Measurements from ENCODE around the gene PLEKHN1. TPM values are rescaled to one million over a fixed set of nuclear protein-coding genes. Genes with fewer than 3 reads are reported as not detected.

Gene PLEKHN1
- total RNA-seq, 1 donor from 2014 or later = 0.39 TPM

- DNase-seq (ENCODE audit: low spot score) = no peak
Measured at GRCh38 chr1:929712-930632, 36.3 kb upstream of the PLEKHN1 start.

- DNase-seq (ENCODE audit: low spot score) = no peak
Measured at GRCh38 chr1:930633-931138, 35.6 kb upstream of the PLEKHN1 start.

DNA sequence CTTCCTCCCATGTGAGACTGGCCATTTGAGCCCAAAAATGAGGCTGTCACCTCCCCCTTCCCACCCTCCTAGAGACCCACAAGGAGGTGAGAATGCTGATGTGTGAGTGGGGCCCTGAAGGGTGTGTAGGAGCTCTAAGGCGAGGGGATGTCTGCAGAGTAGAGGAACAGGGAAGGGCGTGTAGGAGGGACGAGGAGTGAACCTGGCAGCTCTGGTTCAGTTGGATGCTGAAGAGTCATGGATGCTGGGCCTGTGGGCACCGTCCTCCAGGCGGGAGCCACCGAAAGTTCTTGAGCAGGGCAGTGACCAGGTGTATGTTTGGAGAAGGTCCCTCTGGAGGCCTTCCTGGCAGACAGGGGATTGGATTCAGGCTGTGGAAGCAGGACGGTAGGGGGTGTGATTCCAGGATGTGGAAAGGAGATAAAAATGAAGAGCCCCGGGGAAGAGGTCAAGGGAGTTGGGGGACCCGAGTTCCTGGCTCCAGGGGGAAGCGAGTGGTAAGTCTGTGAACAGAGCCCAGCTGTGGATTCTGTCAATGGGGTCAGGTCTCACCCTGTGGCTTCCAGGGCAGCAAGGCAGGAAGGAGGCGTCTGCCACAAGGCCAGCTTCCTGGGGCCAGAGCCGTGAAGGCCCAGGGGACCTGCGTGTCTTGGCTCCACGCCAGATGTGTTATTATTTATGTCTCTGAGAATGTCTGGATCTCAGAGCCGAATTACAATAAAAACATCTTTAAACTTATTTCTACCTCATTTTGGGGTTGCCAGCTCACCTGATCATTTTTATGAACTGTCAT is 34.7 kb upstream of the PLEKHN1 start:
- no peak for DNase-seq (ENCODE audit: low spot score)

DNA sequence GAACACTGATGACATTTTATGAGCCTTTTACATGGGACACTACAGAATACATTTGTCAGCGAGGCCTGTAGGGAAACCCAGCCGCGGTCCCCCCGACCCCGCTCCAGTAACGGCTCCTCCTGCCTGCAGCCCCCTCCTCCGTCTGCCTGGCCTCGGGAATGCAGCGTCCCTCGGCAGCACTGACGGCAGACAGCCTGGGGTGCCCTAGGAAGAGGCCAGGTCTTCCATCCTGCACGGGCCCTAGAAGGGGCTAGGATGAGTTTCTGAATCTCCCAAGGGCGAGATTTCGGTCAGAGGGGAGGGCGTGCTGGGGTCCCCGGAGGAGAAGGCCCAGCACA is 34.1 kb upstream of the PLEKHN1 start:
- DNase-seq (ENCODE audit: low spot score) = no peak

- DNase-seq (ENCODE audit: low spot score) = no peak
Measured at GRCh38 chr1:932776-933602, 33.3 kb upstream of the PLEKHN1 start.

DNA sequence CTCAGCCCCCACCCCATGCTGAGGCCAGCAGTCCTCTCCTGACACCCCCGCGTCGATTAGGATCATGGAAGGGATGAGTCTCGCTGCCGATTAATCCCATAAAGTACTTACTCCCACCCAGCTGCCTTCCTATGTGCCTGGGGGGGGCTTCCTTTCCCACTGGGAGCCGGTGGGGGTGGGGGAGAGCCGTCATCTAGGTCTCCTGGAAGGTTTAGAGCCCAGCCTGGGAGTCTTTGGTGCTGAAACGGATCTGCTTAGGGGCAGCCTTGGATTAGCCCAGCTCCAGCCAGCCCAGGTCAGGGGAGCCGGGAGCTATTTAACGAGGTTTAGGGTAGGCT is 32.7 kb upstream of the PLEKHN1 start:
- DNase-seq (ENCODE audit: low spot score) = no peak

DNA sequence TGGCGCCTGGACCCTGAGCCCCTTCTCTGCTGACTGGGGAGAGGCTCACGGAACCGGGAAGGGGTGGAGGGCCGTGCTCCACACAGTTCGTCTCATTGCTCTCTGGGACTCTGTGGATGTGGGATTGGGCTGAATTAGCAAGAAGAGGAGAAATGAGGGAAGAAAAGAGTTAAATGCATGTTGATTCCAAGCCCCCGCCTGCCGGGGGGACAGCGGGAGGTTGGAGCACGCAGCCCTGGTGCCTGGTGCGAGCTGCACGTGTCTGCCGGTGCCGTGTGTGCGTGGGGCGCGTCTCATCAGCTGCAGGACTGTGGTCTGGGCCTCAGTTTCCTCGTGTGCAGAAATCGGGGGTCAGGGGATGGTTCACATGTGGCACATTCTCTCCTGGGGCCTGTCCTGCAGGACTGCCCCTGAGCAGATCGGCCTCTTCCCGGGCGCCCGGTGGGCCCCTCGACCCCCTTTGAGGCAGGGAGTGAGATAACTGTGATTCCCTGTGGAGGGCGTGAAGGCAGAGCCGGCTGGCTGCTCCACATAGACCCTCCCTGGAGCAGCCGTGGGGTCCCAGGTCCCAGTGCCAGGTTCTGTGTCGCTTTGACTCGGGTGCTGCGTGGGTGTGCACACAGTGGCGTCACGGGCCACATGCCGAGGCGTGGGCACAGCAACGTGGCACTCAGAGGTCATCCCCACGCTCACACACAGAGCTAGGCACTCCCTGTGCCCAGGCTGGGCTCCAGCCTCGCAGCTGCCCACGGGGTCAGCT is 31.1 kb upstream of the PLEKHN1 start:
- DNase-seq (ENCODE audit: low spot score) = no peak

DNA sequence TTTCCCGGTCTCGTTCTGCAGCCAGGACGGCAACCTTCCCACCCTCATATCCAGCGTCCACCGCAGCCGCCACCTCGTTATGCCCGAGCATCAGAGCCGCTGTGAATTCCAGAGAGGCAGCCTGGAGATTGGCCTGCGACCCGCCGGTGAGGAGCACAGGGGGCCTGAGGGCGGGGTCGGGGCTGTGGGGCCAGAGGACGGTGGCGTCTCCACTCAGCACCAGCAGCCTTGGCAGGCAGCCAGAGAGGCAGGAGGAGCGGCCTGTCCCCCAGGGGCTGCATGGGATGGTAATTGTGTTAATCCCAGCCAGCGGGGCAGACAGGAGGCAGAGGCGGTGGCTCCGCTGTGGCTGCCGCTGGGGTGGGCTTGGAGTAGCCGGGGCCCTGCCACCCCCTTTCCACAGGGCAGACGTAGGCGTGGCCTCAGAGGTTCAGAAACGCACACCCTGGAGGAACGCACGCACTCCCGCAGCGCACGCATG is 30.5 kb upstream of the PLEKHN1 start:
- no peak for DNase-seq (ENCODE audit: low spot score)

DNA sequence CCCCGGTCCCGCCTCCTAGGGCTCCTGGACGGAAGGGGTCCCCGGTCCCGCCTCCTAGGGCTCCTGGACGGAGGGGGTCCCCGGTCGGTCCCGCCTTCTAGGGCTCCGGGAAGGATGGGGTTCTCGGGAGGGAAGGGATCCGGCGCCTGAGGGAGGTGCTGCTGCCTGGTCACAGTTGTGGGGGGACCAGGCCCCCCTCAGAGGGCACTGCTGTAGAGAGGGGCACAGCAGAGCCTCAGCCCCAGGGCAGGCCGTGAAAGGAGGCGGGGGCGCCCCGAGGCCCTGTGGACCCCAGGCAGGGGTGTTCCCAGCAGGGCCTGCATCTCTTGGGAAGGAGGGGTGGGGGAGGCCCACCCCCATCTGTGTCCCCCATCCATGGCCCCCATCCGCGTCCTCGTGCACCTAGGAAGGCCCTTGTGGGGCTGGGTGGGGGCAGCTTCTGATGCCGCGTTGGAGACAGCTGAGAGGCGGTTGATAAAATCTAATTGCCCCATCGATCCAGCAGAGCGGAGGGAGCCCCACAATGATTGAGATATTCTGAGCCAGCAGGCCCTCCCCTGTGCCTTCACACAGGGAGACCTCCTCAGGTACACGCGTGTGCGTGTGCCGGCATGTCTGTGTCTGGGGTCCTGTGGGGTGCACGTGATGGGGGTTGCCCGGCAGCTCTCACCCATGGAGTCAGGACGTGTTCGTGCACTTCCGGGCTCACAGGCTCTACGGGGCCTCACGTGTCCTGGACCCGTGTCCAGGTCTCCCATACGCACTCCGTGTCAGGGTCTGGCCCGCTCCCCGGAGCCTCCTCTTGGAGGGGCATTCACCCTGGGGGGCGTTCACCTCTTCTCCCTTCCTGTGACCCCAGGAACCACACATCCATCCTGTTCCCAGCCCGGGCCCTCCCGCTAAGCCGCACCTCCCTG is 29.7 kb upstream of the PLEKHN1 start:
- no peak for DNase-seq (ENCODE audit: low spot score)

DNA sequence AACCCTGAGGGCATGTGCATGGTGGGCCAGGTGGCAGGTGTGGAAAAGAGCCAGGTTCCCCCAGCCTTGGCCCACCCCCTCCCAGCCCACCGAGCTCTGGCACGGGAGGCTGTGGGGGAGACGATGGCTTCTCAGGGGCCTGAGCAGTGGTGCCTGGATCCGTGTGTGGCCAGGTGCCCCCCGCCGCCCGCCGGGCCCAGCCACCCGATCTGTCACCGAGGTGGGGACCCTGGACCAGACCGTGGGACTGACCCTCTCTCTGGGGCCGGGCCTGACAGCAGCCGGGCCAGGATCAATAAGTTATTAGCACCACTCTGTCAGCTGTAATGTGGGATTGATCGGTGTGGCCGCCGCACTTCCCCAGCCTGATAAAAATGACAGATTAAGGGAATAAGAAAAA is 28.8 kb upstream of the PLEKHN1 start:
- DNase-seq (ENCODE audit: low spot score) = no peak

DNA sequence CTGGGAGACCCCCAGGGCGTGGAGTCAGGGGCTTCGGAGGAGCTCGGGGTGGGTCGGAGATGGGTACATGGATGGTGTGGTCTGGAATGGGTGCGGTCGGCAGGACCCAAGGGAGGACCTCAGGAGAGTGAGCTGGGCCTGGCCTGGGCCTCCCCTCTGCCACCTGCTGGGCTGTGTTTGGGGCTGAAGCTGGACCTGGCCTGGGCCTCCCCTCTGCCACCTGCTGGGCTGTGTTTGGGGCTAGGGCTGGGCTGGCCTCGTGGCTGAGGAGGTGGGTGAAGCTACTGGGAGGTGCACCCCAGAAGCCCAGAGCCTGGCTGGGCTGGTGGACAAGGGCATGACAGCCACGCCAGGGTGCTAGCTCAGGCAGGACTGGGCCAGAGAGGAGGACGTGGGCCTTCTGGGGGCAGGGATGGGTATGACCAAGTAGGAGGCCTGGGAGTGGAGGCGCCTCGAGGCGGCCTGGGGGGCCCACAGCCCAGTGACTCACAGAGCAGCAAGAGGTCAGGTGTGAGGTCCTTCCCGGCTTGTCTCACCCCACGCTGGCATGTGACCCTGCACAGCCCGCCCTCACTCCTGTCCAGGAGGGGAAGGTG is 28.1 kb upstream of the PLEKHN1 start:
- DNase-seq (ENCODE audit: low spot score) = no peak

DNA sequence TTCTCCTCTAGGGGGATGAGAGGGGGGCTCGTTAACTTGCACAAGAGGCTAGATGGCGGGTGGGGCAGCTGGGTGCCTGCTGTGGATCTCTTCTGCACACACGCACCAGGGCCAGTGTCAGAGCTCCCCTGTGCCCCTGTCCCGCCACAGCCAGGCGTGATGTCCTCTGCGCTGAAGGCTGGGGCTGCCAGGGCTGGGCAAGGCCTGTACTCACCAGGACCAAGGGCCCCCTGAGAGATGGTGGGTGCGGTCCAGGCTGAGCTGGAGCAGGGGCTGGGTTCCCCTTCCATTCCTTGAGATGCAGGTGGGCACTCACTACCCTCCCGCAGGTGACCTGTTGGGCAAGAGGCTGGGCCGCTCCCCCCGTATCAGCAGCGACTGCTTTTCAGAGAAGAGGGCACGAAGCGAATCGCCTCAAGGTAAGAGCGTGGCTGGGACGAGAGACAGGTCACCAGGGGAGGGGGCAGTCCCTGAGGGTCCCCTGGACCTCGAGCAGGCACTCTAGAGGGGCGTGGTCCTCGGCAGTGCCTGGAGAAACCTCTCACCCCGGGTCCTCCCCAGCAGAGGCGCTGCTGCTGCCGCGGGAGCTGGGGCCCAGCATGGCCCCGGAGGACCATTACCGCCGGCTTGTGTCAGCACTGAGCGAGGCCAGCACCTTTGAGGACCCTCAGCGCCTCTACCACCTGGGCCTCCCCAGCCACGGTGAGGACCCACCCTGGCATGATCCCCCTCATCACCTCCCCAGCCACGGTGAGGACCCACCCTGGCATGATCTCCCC is 27.4 kb upstream of the PLEKHN1 start:
- no peak for DNase-seq (ENCODE audit: low spot score)

DNA sequence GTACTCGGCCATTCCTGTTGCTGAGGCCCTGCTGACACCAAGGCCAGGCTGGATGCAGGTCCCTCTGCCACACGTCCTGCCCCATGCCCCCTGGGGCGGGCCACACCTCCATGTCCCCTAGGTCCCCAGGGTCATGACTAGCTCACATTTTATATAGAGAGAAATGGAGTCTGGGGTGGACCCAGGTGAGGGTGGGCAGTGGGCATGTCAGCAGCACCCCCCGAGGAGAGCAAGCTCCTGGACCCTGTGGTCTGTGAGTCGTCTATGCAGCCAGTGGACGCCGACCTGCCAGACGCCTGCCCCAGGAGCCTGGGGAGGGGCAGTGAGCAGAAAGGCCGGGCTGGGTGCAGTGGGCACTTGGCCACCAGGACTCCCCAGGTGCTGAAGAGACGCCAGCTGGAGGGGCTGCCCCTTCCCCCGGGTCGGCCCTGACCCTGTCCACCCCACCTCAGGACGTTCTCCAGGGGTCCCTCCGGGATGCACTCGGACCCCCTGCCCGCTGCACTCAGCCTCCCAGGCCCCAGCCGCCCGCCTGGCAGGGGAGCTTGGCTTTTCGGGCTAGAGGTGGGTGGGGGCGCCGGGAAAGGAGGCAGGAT is 26.7 kb upstream of the PLEKHN1 start:
- no peak for DNase-seq (ENCODE audit: low spot score)

GRCh38 chr1:940107-941014 is 25.9 kb upstream of the PLEKHN1 start:
- no peak for DNase-seq (ENCODE audit: low spot score)

- DNase-seq (ENCODE audit: low spot score) = no peak
Measured at GRCh38 chr1:941015-941587, 25.2 kb upstream of the PLEKHN1 start.

GRCh38 chr1:941588-942383 is 24.5 kb upstream of the PLEKHN1 start:
- no peak for DNase-seq (ENCODE audit: low spot score)

All from mesenteric fat pad (tissue), 1 donor.